RKO (cell line): Measurements from ENCODE around the gene MRPL17.

Experiments used
- DNase-seq: peaks from one replicate; pipeline ENCODE4 v3.0.0-alpha.2; 2016; ENCODE audit warnings: low spot score

Gene MRPL17

DNA sequence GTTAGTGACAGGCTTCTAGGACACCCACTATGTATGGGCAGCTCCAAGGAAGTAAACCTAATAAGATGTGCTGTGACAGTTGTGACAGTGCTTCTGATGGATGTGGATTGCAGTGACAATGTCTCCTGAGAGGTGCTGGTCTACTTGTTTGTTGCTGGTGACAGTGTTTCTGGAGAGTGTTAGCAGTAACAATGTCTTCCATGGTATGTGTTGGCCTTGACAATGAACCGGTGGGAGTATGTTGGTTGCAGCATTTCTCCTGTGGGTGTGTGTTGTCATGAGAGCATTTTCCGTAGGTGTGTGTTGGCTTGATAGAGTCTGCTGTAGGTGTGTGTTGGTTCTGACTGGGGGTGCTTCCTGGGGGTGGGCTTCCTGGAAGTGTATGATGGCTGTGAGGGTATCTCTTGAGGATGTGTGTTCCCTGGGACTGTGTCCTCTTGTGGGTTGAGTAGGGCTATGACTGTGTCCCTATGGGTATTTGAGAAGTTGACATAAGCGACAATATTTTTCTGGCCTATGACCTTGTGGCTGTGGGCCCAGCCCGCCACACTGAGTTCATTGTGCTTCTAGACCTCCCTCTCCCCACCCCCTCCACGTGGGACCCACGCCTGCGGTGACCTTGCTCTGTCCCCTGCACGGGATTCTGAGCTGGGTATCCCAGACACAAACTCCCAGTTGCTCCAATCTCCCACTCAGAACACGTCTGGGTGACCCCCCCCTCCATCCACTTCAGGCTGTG is 28.7 kb downstream of the MRPL17 start:
- DNase-seq = no peak

DNA sequence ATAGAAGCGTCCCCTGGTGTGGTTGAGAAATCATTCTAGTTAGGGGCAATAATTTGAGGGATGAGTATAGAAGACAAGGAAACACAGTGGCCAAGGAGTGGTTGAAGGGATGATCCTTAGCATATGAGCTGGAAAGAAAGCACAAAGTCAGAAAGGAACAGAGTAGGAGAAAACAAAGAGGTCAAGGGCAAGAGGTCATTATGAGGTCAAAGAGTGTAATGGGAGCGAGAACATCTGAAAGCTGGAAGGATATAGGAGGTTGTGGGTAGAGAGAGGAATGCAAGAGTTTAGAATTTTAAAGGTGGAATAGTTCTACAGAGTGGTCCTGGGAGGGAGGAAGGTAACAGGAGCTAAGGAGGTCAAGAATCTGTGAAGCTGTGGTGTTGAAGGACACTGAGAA is 29.5 kb downstream of the MRPL17 start:
- DNase-seq = no peak

DNA sequence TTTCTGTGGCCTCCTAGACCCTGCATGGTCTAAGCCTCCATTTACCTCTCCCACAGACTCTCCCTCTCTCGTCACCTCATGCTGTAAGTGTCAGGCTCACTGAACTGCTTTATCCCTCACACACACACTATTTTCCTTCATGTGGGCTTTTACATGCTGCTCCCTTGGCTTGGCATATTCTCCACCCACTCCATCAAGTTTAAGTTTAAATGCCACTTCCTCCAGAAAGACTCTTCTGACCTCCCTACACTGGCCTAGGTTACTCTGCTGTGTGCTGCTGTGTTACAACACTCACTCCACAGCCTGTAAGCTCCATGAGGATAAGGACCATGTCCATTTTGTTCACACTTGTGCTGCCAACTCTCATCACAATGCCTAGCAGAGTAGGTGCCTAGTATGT is 30.0 kb downstream of the MRPL17 start:
- no peak for DNase-seq

DNA sequence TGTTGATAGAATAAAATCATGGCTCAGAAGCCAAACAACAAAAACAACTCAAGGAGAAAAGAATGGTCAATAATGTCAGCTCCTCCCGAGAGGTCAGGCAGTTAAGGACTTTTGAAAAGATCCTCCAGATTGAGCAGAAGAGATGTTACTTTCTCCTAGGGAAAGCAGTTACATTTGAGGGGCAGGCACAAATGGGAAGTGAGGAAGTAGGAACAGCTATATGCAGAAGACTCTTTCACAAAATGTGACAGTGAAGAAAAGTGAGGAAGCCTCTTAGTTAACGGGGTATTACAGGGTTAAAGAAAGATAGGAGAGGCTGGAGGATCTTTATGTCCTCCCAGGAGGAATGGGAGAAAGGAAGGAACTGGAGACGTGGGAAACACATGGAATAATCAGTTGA is 31.0 kb downstream of the MRPL17 start:
- DNase-seq = no peak

- DNase-seq = peak; percentile 52
These were observed 32.2 kb downstream of the MRPL17 start for GRCh38 chr11:6650980-6651379.

- no peak for DNase-seq
These were observed 33.0 kb downstream of the MRPL17 start for GRCh38 chr11:6650104-6650503.

- DNase-seq = no peak
These were observed 34.6 kb downstream of the MRPL17 start for GRCh38 chr11:6648501-6648900.

DNA sequence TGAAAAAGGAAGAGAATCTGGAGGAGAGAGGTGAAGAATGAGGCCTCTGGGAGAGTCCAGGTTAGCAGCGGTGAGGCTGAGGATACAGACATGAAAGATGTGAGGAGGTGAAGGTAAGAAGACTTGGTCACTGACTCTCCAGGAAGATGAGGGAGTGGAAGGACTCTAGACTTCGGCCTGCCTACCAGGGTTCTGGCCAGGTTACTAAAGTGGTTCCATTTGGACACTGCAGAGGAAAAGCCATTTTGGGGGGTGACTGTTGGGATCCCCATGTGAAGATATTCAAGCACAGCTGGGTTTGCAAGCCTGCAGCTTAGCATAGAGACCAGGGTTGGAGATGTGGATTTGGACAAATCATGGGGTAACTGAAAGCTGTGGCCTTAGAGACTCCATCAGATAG is 35.3 kb downstream of the MRPL17 start:
- no peak for DNase-seq

GRCh38 chr11:6646918-6647679 is 36.0 kb downstream of the MRPL17 start:
- DNase-seq = no peak

DNA sequence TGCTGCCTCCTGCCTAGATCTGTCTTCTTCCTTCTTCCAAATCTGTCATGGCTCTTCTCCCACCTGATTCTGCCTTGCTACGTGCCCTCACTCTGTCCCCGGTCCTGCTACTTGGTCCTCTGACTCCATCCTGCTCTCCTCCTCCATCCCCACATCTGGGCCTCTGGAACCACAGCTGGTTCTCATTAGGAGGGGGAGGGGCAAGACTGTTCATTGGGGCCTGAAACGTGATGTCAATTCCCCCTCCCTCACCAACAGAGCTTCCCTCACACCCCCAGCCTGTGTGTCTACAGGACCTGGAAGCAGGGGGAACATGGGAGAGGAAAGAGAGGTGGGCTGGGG is 36.6 kb downstream of the MRPL17 start:
- DNase-seq = no peak

GRCh38 chr11:6646071-6646470 is 37.1 kb downstream of the MRPL17 start:
- DNase-seq = no peak

DNA sequence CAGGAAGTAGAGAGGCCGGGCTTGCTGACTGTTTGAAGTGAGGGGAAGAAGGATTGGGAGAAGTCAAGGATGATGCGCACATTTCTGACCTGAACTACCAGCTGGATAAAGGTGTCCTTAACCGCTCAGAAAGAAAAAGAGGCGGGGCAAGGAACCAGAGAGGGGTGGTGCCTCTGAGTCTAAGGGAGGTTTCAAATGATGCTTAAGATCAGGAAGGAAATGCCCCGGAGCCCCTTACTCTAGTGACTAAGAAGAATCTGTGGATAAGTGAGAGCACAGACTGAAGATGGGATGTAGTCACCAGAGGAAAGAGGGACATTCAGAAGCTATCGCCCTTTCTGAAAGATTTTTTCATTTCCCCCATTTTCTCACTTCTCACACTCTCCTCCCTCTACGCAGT is 40.2 kb downstream of the MRPL17 start:
- no peak for DNase-seq

DNA sequence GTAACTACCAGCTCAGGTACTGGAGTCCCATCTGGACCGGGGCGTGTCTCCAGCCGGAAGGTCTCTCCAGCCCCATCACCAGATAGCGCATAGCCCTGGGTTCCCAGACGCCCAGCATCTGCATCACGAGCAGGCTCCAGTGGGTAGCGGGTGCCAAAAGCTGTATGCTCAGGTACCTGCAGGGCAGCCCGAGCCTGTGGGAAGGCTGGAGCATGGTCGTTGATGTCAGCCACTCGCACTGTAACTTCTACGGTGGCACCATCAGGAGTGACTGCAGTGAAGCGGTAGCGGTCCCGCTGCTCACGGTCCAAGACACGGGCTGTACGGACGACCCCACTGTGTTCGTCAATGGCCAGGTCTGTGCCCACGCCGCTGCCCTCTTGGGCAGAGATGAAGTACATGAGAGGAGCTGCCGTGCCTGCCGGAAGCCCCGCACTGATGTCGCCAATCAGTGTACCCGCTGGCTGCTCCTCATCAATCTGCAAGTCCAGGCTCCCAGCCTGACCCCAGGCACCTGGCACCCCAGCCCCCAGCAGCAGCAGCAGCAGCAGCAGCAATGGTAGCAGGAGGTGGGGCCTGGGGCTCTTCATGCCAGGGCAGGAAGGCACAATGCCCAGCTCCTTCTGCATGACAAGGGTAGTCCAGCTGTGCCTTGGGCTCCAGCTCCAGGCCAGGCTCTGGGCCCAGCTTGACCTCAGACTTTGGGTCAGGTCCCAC is 42.0 kb downstream of the MRPL17 start:
- DNase-seq = no peak

GRCh38 chr11:6640036-6640984 is 42.8 kb downstream of the MRPL17 start:
- no peak for DNase-seq

DNA sequence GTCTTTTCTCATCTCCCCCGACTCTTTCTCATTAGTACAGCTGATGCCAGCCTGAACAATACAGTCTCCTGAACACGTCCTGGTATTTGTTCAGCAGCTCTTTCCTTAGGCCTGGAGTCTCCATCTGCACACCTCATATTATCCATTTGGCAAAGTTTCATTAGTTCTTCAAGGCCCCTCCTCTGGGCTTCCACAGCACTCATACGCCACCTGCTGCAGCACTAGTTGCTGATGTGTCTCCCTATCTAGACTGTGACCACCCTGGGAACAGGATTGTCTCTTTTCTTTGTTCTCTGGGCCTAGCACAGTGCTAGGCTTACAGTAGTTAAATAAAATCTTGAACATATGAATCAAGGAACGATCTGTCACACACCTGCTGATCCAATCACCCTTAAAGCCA is 44.7 kb downstream of the MRPL17 start:
- DNase-seq = no peak

GRCh38 chr11:6637871-6638270 is 45.3 kb downstream of the MRPL17 start:
- no peak for DNase-seq

DNA sequence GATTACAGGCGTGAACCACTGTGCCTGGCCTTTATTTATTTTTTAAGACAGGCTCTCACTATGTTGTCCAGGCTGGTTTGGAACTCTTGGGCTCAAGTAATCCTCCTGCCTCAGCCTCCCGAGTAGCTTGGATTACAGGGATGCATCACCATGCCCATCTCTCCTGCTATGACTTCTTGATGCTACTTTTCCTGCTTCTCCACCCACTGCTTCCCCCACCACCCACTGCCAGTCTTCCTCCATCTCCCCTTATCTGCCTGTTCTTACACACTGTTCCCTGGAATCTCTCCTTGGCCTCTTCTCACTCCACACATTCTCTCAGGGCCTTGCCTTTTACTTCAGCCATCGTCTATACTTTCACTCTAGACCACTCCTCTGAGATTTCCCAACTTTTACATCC is 46.7 kb downstream of the MRPL17 start:
- DNase-seq = no peak

DNA sequence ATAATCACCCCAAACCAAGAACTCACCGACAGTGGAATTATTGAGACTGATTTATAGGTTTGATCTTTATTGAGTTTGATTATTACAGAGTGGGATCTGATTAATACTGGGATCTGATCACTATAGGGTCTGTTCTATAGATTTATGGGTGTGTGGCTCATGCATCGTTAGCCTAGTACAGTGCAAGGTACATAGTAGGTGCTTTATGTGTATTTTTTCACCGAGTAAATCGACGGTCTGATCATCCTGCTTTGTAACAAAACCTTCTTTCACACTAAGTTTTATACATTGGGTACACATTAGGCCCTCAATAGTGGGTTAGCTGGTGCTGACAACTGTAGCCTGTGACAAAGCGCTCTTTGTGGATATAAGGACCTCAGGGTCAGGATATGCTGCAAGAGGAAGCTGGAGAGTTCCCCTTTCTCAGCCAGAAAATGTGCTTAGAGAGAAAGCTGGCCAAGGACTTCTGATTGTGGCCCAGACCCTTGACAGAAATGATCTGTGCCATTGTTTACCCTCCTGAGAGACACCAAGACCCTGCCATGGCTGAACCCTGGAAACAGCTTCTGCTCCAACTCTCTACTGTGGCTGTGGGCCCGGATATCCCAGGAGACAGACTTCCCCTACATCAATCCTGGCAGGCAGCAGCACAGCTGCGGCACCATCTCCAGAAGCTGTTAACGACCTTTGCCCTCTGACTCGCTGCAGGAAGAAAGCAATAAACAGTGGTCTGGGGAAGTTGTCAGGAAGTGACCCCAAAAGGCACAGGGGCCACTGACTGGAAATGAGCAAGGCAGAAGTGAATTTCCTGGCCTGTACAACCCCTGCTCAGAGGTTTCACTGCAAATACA is 47.8 kb downstream of the MRPL17 start:
- DNase-seq = peak; percentile 39

DNA sequence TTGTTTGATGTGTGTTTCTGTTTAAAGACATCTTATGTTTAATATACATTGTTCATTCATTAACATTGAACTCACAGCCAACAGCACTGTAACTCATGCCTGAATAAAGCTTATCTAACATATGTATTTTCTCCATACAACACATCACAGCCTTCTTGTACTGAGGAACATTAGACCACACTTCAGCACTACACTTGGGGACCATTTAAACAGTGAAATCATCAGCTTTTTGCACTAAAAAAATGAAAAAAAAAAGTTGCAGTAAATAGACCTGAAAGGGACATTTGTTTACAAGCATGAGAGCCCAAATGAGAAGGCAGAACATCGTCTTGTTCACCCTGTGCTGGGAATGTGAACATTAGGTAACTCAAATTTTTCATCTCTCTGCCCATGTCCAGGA is 48.6 kb downstream of the MRPL17 start:
- DNase-seq = no peak

DNA sequence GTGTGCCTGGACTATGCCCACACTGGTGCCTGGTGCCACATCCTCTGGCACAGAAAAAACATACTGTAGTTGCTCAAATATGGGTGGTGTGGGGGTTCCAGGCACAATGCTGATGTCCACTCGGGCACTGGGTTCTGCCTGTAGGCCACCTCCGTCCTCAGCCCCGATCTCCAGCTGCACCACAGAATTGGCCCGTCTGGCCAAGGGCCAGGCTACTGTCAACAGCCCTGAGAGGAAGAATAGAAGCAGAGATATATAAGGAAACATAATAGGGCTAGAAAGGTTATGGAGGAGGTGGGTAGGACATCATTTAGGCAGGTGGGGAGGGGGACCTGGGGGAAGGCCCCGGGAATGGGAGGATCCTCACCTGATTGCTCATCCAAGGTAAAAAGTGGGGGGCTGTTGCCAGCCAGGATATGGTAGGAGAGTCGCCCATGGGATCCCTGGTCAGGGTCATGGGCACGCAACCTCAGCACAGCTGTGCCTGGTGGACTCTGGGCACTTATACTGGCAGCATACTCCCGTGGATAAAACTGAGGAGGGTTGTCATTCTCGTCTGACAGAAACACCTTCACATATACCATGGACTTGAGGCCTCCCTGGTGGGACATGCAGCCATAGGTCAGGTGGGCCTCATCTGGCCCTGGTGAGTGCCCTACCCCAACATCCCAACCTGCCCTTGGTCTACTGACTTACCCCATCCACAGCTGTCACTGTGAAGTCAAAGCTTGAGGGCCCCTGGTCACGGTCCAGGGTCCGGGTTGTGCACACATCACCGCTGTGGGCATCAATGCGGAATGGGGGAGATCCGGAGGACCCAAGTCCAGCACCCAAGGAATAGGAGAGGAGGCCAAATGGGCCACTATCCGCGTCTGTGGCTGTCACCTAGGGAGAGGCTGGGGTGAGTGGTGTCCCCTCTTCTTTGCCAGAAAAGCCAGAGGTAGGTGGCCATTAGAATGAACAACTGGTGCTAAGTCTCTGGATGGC is 49.4 kb downstream of the MRPL17 start:
- no peak for DNase-seq
